HG03064 (cell line): Measurements from ENCODE around the gene AKR1B1.
"Not testable (repeated sequence)": the region's sequence is repeated elsewhere in the genome, so short reads cannot be mapped to it uniquely, and the experiment has no call there.

Experiments used
- ATAC-seq: cut with Tn5 transposase; IDR thresholded peaks from one replicate; pipeline ENCODE4 v1.9.1; 2021; ENCODE audit warnings: low read depth; ENCODE audit not compliant: unreplicated experiment

The AKR1B1 gene

GRCh38 chr7:134458806-134459698, at the start of gene AKR1B1:
Gene AKR1B1 (minus strand): TSS chr7:134459100. CDS start chr7:134459062, 38 bp downstream.
- ATAC-seq, result peak; percentile 93

- no peak for ATAC-seq
Measured at GRCh38 chr7:134505856-134506255, 47.0 kb upstream of the AKR1B1 start.

GRCh38 chr7:134504660-134505164, 45.8 kb upstream of the AKR1B1 start:
- no peak for ATAC-seq

GRCh38 chr7:134502463-134503371, 43.8 kb upstream of the AKR1B1 start:
- ATAC-seq, result no peak

- no peak for ATAC-seq
Measured at GRCh38 chr7:134500982-134501381, 42.1 kb upstream of the AKR1B1 start.

- ATAC-seq, result no peak
Measured at GRCh38 chr7:134500406-134500805, 41.5 kb upstream of the AKR1B1 start.

- ATAC-seq, result no peak
Measured at GRCh38 chr7:134495546-134495945, 36.6 kb upstream of the AKR1B1 start.

GRCh38 chr7:134493091-134493490, 34.2 kb upstream of the AKR1B1 start:
- ATAC-seq, result no peak

- not testable (repeated sequence) for ATAC-seq
Measured at GRCh38 chr7:134487721-134488120, 28.8 kb upstream of the AKR1B1 start.

GRCh38 chr7:134485203-134485602, 26.3 kb upstream of the AKR1B1 start:
- no peak for ATAC-seq

- no peak for ATAC-seq
Measured at GRCh38 chr7:134483296-134483695, 24.4 kb upstream of the AKR1B1 start.

GRCh38 chr7:134482858-134483257, 24.0 kb upstream of the AKR1B1 start:
- ATAC-seq, result no peak

GRCh38 chr7:134481167-134481566, 22.3 kb upstream of the AKR1B1 start:
- no peak for ATAC-seq

- no peak for ATAC-seq
Measured at GRCh38 chr7:134480730-134481129, 21.8 kb upstream of the AKR1B1 start.

- ATAC-seq, result no peak
Measured at GRCh38 chr7:134480202-134480601, 21.3 kb upstream of the AKR1B1 start.

GRCh38 chr7:134478707-134479106, 19.8 kb upstream of the AKR1B1 start:
- ATAC-seq, result no peak

GRCh38 chr7:134477954-134478353, 19.1 kb upstream of the AKR1B1 start:
- ATAC-seq, result no peak

GRCh38 chr7:134476044-134476443, 17.1 kb upstream of the AKR1B1 start:
- no peak for ATAC-seq

GRCh38 chr7:134474828-134475227, 15.9 kb upstream of the AKR1B1 start:
- ATAC-seq, result no peak

GRCh38 chr7:134473861-134474291, 15.0 kb upstream of the AKR1B1 start:
- ATAC-seq, result no peak
